Astrocyte (in vitro differentiated cells and primary cell): ENCODE data around the gene GRK3. TPM values are rescaled to one million over a fixed set of nuclear protein-coding genes. Genes with fewer than 3 reads are reported as not detected.

Experiments used
- DNase-seq: peaks from one replicate; pipeline ENCODE4 v3.0.0-alpha.2; 2010; ENCODE audit warnings: low read depth
- FAIRE-seq: peaks from 2 replicates; lab custom pipeline; 2011; peaks lifted over from hg19 to GRCh38; lab: Jason Lieb, UNC
- H2AFZ ChIP-seq: 2 replicates; pipeline ENCODE4 v1.6.0; 2012; ENCODE audit warnings: low read depth, low read length, inconsistent platforms
- H3K27ac ChIP-seq: 2 replicates; pipeline ENCODE4 v1.5.1; 2011; ENCODE audit warnings: low read depth, low read length, inconsistent platforms
- H3K27me3 ChIP-seq: 2 replicates; pipeline ENCODE4 v1.6.0; 2011; ENCODE audit warnings: low read length, inconsistent platforms; ENCODE audit not compliant: insufficient read depth
- H3K36me3 ChIP-seq: 2 replicates; pipeline ENCODE4 v1.5.1; 2011; ENCODE audit warnings: low read length, inconsistent platforms; ENCODE audit not compliant: insufficient read depth
- H3K4me1 ChIP-seq: 2 replicates; pipeline ENCODE4 v1.5.1; 2011; ENCODE audit warnings: low read length, inconsistent platforms; ENCODE audit not compliant: insufficient read depth
- H3K4me2 ChIP-seq: 2 replicates; pipeline ENCODE4 v1.6.0; 2012; ENCODE audit warnings: low read length, inconsistent platforms
- H3K4me3 ChIP-seq: 2 replicates; pipeline ENCODE4 v1.5.1; 2011; ENCODE audit warnings: low read depth, mild to moderate bottlenecking, low read length, inconsistent platforms; ENCODE audit not compliant: insufficient read depth
- H3K79me2 ChIP-seq: 2 replicates; pipeline ENCODE4 v1.6.0; 2012; ENCODE audit warnings: mild to moderate bottlenecking, low read length, inconsistent platforms; ENCODE audit not compliant: insufficient read depth
- H3K9ac ChIP-seq: 2 replicates; pipeline ENCODE4 v1.6.0; 2012; ENCODE audit warnings: mild to moderate bottlenecking, low read length, inconsistent platforms
- H3K9me3 ChIP-seq: 2 replicates; pipeline ENCODE4 v1.5.1; 2012; ENCODE audit warnings: low read depth, mild to moderate bottlenecking, low read length, inconsistent platforms; ENCODE audit not compliant: insufficient read depth
- H4K20me1 ChIP-seq: 2 replicates; pipeline ENCODE4 v1.6.0; 2012; ENCODE audit warnings: low read length, inconsistent platforms; ENCODE audit not compliant: insufficient read depth
- H3K27ac Mint-ChIP-seq: one replicate; pipeline ENCODE4 v1.8.0; 2021; ENCODE audit warnings: mild to moderate bottlenecking, mixed read lengths; ENCODE audit not compliant: unreplicated experiment
- H3K27me3 Mint-ChIP-seq: one replicate; pipeline ENCODE4 v1.8.0; 2021; ENCODE audit warnings: low read depth, mixed read lengths; ENCODE audit not compliant: unreplicated experiment
- H3K36me3 Mint-ChIP-seq: one replicate; pipeline ENCODE4 v1.8.0; 2021; ENCODE audit warnings: low read depth, mixed read lengths; ENCODE audit not compliant: unreplicated experiment
- H3K4me1 Mint-ChIP-seq: one replicate; pipeline ENCODE4 v1.8.0; 2021; ENCODE audit warnings: low read depth, mixed read lengths; ENCODE audit not compliant: unreplicated experiment
- H3K4me3 Mint-ChIP-seq: one replicate; pipeline ENCODE4 v1.8.0; 2021; ENCODE audit warnings: mild to moderate bottlenecking, moderate library complexity, mixed read lengths; ENCODE audit not compliant: unreplicated experiment
- H3K9me3 Mint-ChIP-seq: one replicate; pipeline ENCODE4 v1.8.0; 2021; ENCODE audit warnings: mild to moderate bottlenecking, mixed read lengths; ENCODE audit not compliant: unreplicated experiment
- EZH2 ChIP-seq: IDR thresholded peaks from 2 replicates; pipeline ENCODE4 v1.6.1; 2012; ENCODE audit warnings: mild to moderate bottlenecking, low read length, inconsistent platforms; ENCODE audit not compliant: insufficient read depth
- total RNA-seq: library from RNA; stranded (reverse); gene quantifications from 2 replicates; pipeline ENCODE4 v1.2.1, GENCODE V29; 2021
- TF ChIP-seq, protein P1 (sequence below): IDR thresholded peaks from 2 replicates; pipeline ENCODE4 v1.5.1; 2011; ENCODE audit warnings: low read depth, mild to moderate bottlenecking, inconsistent platforms, low read length, moderate library complexity; ENCODE audit not compliant: insufficient read depth

Gene GRK3
- total RNA-seq, 1 donor from 2014 or later, result 7.2 TPM

DNA sequence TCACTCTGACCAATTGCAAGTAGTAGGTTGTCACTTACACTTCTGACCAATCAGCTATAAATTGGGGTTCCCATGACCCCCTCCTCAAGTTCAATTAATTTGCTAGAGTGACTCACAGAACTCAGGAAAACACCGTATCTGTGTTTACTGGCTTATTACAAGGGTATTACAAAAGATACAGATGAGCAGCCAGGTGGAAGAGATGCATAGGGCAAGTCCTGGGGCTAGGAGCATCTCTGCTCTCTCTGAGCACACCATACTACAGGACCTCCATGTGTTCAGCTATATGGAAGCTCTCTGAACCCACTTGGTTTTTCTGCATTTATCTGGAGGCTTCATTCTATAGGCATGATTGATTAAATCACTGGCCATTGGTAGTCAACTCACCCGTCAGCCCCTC is 11.3 kb upstream of the GRK3 start:
- H3K4me2 ChIP-seq, result no peak overlapping the region
- no peaks in the 10 kb centered on the region for H3K9me3 ChIP-seq
- no peaks in the 10 kb centered on the region for H3K79me2 ChIP-seq
- Mint-ChIP-seq H3K27me3 (peaks cover 13% of the 10 kb centered on the region), H3K4me3 (no peak overlapping the region), H3K27ac (no peak overlapping the region), H3K9me3 (no peaks in the 10 kb centered on the region), H3K36me3 (no peaks in the 10 kb centered on the region), H3K4me1 (peaks cover 9% of the 10 kb centered on the region)
- peaks cover 17% of the 10 kb centered on the region for H3K27me3 ChIP-seq
- H3K4me3 ChIP-seq, result no peak overlapping the region
- TF ChIP-seq, protein P1, sequence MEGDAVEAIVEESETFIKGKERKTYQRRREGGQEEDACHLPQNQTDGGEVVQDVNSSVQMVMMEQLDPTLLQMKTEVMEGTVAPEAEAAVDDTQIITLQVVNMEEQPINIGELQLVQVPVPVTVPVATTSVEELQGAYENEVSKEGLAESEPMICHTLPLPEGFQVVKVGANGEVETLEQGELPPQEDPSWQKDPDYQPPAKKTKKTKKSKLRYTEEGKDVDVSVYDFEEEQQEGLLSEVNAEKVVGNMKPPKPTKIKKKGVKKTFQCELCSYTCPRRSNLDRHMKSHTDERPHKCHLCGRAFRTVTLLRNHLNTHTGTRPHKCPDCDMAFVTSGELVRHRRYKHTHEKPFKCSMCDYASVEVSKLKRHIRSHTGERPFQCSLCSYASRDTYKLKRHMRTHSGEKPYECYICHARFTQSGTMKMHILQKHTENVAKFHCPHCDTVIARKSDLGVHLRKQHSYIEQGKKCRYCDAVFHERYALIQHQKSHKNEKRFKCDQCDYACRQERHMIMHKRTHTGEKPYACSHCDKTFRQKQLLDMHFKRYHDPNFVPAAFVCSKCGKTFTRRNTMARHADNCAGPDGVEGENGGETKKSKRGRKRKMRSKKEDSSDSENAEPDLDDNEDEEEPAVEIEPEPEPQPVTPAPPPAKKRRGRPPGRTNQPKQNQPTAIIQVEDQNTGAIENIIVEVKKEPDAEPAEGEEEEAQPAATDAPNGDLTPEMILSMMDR, result no peak
- no peak for TF ChIP-seq EZH2
- H3K36me3 ChIP-seq, result no peaks in the 10 kb centered on the region
- H4K20me1 ChIP-seq, result no peaks in the 10 kb centered on the region
- no peak overlapping the region for H3K9ac ChIP-seq
- no peak for FAIRE-seq
- H2AFZ ChIP-seq, result no peak overlapping the region
- DNase-seq, result no peak
- H3K4me1 ChIP-seq, result no peaks in the 10 kb centered on the region
- H3K27ac ChIP-seq, result no peak overlapping the region

DNA sequence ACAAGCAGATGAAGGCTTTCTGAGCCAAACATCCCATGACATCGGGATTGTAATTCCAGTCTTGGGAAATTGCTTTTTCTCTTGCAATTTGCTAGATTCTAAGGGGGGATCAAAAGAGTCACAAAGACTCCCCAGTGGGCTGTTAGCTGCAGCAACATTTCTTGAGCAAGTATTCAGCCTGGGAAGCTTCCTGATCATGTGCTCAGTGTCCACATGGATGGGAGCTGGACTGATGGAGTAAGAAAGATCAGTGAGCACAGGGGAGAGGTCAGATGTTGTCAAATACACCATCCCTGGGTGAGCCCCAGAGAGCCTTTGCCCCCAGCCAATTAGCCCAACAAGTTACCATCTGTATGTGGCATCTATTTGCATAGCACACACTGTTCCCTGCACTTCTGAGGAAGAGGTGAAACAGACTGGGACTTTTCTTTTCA is 10.2 kb upstream of the GRK3 start:
- no peaks in the 10 kb centered on the region for H3K36me3 Mint-ChIP-seq
- no peak overlapping the region for H3K27ac Mint-ChIP-seq
- H3K9me3 Mint-ChIP-seq, result no peaks in the 10 kb centered on the region
- Histone ChIP-seq H3K79me2 (no peaks in the 10 kb centered on the region), H3K4me3 (no peak overlapping the region), H3K9me3 (no peaks in the 10 kb centered on the region), H3K27me3 (peaks cover 15% of the 10 kb centered on the region), H4K20me1 (no peaks in the 10 kb centered on the region), H3K4me1 (no peaks in the 10 kb centered on the region), H3K9ac (no peak overlapping the region), H3K4me2 (no peak overlapping the region), H2AFZ (no peak overlapping the region), H3K27ac (no peak overlapping the region), H3K36me3 (no peaks in the 10 kb centered on the region)
- peaks cover 6% of the 10 kb centered on the region for H3K4me1 Mint-ChIP-seq
- peaks cover 22% of the 10 kb centered on the region for H3K27me3 Mint-ChIP-seq
- FAIRE-seq (no peak), DNase-seq (no peak)
- TF ChIP-seq, protein P1, result no peak
- no peak for TF ChIP-seq EZH2
- H3K4me3 Mint-ChIP-seq, result no peak overlapping the region

DNA sequence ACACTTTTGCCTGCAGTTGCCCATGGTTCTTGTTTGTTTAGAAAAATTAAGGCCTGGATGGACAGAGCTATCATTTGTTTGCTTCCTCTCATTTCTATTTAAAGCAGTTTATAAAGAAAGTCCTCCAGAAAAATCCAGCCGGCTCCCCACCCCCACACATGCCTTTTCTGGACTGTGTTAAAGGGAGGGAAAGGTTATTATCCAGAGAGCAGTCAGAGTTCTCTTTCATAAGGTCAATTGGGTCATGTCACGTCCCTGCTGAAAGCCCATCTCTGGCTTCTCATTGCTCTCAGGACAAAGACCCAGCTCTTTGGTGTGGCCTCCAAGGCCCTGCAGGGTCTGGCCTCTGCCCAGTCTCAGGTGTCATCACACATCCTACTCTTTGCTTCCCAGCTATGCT is 9.8 kb upstream of the GRK3 start:
- Mint-ChIP-seq H3K4me1 (peaks cover 6% of the 10 kb centered on the region), H3K36me3 (no peaks in the 10 kb centered on the region), H3K27ac (no peak overlapping the region), H3K4me3 (no peak overlapping the region), H3K27me3 (peaks cover 26% of the 10 kb centered on the region), H3K9me3 (no peaks in the 10 kb centered on the region)
- no peak overlapping the region for H3K9ac ChIP-seq
- peaks cover 15% of the 10 kb centered on the region for H3K27me3 ChIP-seq
- DNase-seq (no peak), FAIRE-seq (no peak)
- no peak overlapping the region for H3K4me3 ChIP-seq
- no peak overlapping the region for H3K4me2 ChIP-seq
- no peaks in the 10 kb centered on the region for H3K36me3 ChIP-seq
- H4K20me1 ChIP-seq, result no peaks in the 10 kb centered on the region
- H3K9me3 ChIP-seq, result no peaks in the 10 kb centered on the region
- no peak overlapping the region for H3K27ac ChIP-seq
- TF ChIP-seq, protein P1, result no peak
- no peaks in the 10 kb centered on the region for H3K79me2 ChIP-seq
- no peaks in the 10 kb centered on the region for H3K4me1 ChIP-seq
- H2AFZ ChIP-seq, result no peak overlapping the region
